Measurements from ENCODE around the gene PCID2.

GRCh38 chr13:113150550-113151365, 57.7 kb downstream of the PCID2 start:
- no peak for TF ChIP-seq CTCF (IDR thresholded peaks at IDR 0.05; ENCODE audit: low read length)
- no peak for TF ChIP-seq EZH2 (optimal IDR thresholded peaks at IDR 0.05; ENCODE audit: low read depth, low read length)
- no peak for TF ChIP-seq EZH2phosphoT487 (IDR thresholded peaks at IDR 0.05; ENCODE audit: low read length)

All from MM.1S (cell line).